HepG2 (cell line): ENCODE results near the gene HAGHL. TPM values are rescaled to one million over a fixed set of nuclear protein-coding genes. Genes with fewer than 3 reads are reported as not detected.

Experiments
- ATF5 ChIP-seq: sonication (generic); formaldehyde crosslinking; IDR thresholded peaks from 2 replicates; pipeline ENCODE4 v1.4.0; 2020; ENCODE audit warnings: mild to moderate bottlenecking, low read depth, missing genetic modification reagents
- HMGA1 ChIP-seq: sonication (generic); formaldehyde crosslinking; conservative IDR thresholded peaks from 2 replicates; pipeline ENCODE4 v1.4.0; 2020; ENCODE audit warnings: missing genetic modification reagents
- KLF12 ChIP-seq: sonication (generic); formaldehyde crosslinking; IDR thresholded peaks from 2 replicates; pipeline ENCODE4 v1.4.0; 2020; ENCODE audit warnings: missing genetic modification reagents, borderline replicate concordance
- MTA1 ChIP-seq: sonication (generic); formaldehyde crosslinking; IDR thresholded peaks from 2 replicates; pipeline ENCODE4 v1.4.0; 2020; ENCODE audit warnings: missing genetic modification reagents, mild to moderate bottlenecking, borderline replicate concordance
- SAP130 ChIP-seq: IDR thresholded peaks from 2 replicates; pipeline ENCODE4 v1.6.1; 2016; ENCODE audit warnings: low read depth
- SETDB1 ChIP-seq: sonication (generic); formaldehyde crosslinking; IDR thresholded peaks from 2 replicates; pipeline ENCODE4 v1.5.1; 2020; ENCODE audit warnings: missing genetic modification reagents, mild to moderate bottlenecking, borderline replicate concordance
- SIX1 ChIP-seq: sonication (generic); formaldehyde crosslinking; IDR thresholded peaks from 2 replicates; pipeline ENCODE4 v1.4.0; 2020; ENCODE audit warnings: missing genetic modification reagents, borderline replicate concordance
- ZBTB8A ChIP-seq: sonication (generic); formaldehyde crosslinking; IDR thresholded peaks from 2 replicates; pipeline ENCODE4 v1.4.0; 2020; ENCODE audit warnings: mild to moderate bottlenecking, low read depth, missing genetic modification reagents, borderline replicate concordance
- ZNF335 ChIP-seq: sonication (generic); formaldehyde crosslinking; IDR thresholded peaks from 2 replicates; pipeline ENCODE4 v1.4.0; 2020; ENCODE audit warnings: missing genetic modification reagents
- ZNF414 ChIP-seq: sonication (generic); formaldehyde crosslinking; IDR thresholded peaks from 2 replicates; pipeline ENCODE4 v1.5.0; 2020; ENCODE audit warnings: missing genetic modification reagents
- ZUFSP ChIP-seq: sonication (generic); formaldehyde crosslinking; IDR thresholded peaks from 2 replicates; pipeline ENCODE4 v1.9.0; 2021; ENCODE audit warnings: missing genetic modification reagents, mild to moderate bottlenecking, borderline replicate concordance
- polyA plus RNA-seq, 8 experiments: library from polyadenylated mRNA; depleted of rRNA in 3 of 8; stranded (reverse) in 7 of 8; unstranded in 1 of 8; fragments of >200 nt; fragmentation: Illumina TruSeq in 4 of 8; extraction: Trizol in 4 of 8; gene quantifications; 2 replicates each; pipeline versions ENCODE4 v1.2.1 to v1.2.3, GENCODE V29; 2011 to 2016; ENCODE audit warnings: low read depth in 4 of 8, missing spikeins in 1 of 8, mixed read lengths in 1 of 8; ENCODE audit not compliant: insufficient read depth in 1 of 8
- total RNA-seq, 5 experiments: library from RNA; depleted of rRNA; stranded (reverse); fragments of >200 nt; fragmentation: Illumina TruSeq; extraction: Trizol; gene quantifications; 2 replicates each; pipeline ENCODE4 v1.2.3, GENCODE V29; 2016; ENCODE audit warnings: low read depth in 1 of 5
- TF ChIP-seq, protein P1 (sequence below): IDR thresholded peaks from 2 replicates; pipeline ENCODE4 v1.6.1; 2012; ENCODE audit warnings: inconsistent platforms
- TF ChIP-seq, protein P2 (sequence below): sonication (generic); formaldehyde crosslinking; IDR thresholded peaks from 2 replicates; pipeline ENCODE4 v1.4.0; 2020; ENCODE audit warnings: missing genetic modification reagents
- TF ChIP-seq, protein P3 (sequence below): conservative IDR thresholded peaks from 2 replicates; pipeline ENCODE4 v1.6.1; 2018; ENCODE audit warnings: missing genetic modification reagents
- TF ChIP-seq, protein P4 (sequence below): sonication (generic); formaldehyde crosslinking; IDR thresholded peaks from 2 replicates; pipeline ENCODE4 v1.4.0; 2020; ENCODE audit warnings: mild to moderate bottlenecking, missing genetic modification reagents

Gene HAGHL
- total and polyA plus RNA-seq, 2 of the 13 experiments (the other 11 are each of a cell fraction or from before 2014, with no cell fraction given), result 3.4 to 8.4 TPM

GRCh38 chr16:727291-727977, 528 bp downstream of the HAGHL start (continued):
- TF ChIP-seq KLF12 (no peak), SIX1 (no peak), SAP130 (CRISPR knock-in tag) (peak; percentile 2), ZNF414 (no peak), MTA1 (peak; percentile 50; the same call in 1 of the 2 replicates), HMGA1 (CRISPR knock-in tag) (no peak), ATF5 (CRISPR knock-in tag) (no peak), ZBTB8A (no peak), ZUFSP (CRISPR knock-in tag) (no peak), SETDB1 (CRISPR knock-in tag) (no peak), ZNF335 (CRISPR knock-in tag) (no peak)
- TF ChIP-seq, protein P1, sequence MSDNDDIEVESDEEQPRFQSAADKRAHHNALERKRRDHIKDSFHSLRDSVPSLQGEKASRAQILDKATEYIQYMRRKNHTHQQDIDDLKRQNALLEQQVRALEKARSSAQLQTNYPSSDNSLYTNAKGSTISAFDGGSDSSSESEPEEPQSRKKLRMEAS, result peak; percentile 37; the same call in 1 of the 2 replicates
- TF ChIP-seq, protein P2, sequence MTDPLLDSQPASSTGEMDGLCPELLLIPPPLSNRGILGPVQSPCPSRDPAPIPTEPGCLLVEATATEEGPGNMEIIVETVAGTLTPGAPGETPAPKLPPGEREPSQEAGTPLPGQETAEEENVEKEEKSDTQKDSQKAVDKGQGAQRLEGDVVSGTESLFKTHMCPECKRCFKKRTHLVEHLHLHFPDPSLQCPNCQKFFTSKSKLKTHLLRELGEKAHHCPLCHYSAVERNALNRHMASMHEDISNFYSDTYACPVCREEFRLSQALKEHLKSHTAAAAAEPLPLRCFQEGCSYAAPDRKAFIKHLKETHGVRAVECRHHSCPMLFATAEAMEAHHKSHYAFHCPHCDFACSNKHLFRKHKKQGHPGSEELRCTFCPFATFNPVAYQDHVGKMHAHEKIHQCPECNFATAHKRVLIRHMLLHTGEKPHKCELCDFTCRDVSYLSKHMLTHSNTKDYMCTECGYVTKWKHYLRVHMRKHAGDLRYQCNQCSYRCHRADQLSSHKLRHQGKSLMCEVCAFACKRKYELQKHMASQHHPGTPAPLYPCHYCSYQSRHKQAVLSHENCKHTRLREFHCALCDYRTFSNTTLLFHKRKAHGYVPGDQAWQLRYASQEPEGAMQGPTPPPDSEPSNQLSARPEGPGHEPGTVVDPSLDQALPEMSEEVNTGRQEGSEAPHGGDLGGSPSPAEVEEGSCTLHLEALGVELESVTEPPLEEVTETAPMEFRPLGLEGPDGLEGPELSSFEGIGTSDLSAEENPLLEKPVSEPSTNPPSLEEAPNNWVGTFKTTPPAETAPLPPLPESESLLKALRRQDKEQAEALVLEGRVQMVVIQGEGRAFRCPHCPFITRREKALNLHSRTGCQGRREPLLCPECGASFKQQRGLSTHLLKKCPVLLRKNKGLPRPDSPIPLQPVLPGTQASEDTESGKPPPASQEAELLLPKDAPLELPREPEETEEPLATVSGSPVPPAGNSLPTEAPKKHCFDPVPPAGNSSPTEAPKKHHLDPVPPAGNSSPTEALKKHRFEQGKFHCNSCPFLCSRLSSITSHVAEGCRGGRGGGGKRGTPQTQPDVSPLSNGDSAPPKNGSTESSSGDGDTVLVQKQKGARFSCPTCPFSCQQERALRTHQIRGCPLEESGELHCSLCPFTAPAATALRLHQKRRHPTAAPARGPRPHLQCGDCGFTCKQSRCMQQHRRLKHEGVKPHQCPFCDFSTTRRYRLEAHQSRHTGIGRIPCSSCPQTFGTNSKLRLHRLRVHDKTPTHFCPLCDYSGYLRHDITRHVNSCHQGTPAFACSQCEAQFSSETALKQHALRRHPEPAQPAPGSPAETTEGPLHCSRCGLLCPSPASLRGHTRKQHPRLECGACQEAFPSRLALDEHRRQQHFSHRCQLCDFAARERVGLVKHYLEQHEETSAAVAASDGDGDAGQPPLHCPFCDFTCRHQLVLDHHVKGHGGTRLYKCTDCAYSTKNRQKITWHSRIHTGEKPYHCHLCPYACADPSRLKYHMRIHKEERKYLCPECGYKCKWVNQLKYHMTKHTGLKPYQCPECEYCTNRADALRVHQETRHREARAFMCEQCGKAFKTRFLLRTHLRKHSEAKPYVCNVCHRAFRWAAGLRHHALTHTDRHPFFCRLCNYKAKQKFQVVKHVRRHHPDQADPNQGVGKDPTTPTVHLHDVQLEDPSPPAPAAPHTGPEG (CRISPR knock-in tag), result no peak
- TF ChIP-seq, protein P3, sequence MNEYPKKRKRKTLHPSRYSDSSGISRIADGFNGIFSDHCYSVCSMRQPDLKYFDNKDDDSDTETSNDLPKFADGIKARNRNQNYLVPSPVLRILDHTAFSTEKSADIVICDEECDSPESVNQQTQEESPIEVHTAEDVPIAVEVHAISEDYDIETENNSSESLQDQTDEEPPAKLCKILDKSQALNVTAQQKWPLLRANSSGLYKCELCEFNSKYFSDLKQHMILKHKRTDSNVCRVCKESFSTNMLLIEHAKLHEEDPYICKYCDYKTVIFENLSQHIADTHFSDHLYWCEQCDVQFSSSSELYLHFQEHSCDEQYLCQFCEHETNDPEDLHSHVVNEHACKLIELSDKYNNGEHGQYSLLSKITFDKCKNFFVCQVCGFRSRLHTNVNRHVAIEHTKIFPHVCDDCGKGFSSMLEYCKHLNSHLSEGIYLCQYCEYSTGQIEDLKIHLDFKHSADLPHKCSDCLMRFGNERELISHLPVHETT (CRISPR knock-in tag), result peak; percentile 53; the same call in 1 of the 2 replicates
- TF ChIP-seq, protein P4, sequence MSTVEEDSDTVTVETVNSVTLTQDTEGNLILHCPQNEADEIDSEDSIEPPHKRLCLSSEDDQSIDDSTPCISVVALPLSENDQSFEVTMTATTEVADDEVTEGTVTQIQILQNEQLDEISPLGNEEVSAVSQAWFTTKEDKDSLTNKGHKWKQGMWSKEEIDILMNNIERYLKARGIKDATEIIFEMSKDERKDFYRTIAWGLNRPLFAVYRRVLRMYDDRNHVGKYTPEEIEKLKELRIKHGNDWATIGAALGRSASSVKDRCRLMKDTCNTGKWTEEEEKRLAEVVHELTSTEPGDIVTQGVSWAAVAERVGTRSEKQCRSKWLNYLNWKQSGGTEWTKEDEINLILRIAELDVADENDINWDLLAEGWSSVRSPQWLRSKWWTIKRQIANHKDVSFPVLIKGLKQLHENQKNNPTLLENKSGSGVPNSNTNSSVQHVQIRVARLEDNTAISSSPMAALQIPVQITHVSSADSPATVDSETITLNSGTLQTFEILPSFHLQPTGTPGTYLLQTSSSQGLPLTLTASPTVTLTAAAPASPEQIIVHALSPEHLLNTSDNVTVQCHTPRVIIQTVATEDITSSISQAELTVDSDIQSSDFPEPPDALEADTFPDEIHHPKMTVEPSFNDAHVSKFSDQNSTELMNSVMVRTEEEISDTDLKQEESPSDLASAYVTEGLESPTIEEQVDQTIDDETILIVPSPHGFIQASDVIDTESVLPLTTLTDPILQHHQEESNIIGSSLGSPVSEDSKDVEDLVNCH (CRISPR knock-in tag), result no peak
